ENCODE data around the gene SATB2.

DNA sequence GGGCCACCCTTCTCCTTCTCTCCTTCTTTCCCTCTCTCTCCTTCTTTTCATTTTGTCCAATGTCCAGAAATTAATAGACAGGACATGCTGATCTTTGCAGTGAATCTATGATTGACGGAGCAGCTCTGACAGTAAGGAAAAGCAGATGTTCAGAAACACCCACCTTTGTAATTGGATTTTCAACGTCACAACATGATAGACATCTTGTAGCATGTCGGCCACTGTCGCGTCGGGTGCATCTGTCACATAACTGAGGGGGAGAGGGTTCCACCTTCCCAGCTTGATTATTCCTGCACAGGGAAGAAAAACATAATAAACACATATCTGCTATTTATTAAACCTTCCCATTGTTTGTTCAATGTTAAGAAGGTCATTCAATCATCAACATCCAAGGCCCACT, 76.2 kb downstream of the SATB2 start:
- TF ChIP-seq, protein P1, sequence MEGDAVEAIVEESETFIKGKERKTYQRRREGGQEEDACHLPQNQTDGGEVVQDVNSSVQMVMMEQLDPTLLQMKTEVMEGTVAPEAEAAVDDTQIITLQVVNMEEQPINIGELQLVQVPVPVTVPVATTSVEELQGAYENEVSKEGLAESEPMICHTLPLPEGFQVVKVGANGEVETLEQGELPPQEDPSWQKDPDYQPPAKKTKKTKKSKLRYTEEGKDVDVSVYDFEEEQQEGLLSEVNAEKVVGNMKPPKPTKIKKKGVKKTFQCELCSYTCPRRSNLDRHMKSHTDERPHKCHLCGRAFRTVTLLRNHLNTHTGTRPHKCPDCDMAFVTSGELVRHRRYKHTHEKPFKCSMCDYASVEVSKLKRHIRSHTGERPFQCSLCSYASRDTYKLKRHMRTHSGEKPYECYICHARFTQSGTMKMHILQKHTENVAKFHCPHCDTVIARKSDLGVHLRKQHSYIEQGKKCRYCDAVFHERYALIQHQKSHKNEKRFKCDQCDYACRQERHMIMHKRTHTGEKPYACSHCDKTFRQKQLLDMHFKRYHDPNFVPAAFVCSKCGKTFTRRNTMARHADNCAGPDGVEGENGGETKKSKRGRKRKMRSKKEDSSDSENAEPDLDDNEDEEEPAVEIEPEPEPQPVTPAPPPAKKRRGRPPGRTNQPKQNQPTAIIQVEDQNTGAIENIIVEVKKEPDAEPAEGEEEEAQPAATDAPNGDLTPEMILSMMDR (IDR thresholded peaks at IDR 0.05) = no peak
- TF ChIP-seq POLR2AphosphoS5 (IDR thresholded peaks at IDR 0.05) (no peak), POLR2A (IDR thresholded peaks at IDR 0.05) (no peak)

Measured in prostate gland (tissue), 2 donors.